Left ventricle myocardium superior (tissue), 1 donor: Measurements from ENCODE around the gene FAM131C. TPM values are rescaled to one million over a fixed set of nuclear protein-coding genes. Genes with fewer than 3 reads are reported as not detected.
"Not testable (repeated sequence)": the region's sequence is repeated elsewhere in the genome, so short reads cannot be mapped to it uniquely, and the experiment has no call there.

ENCODE experiments used
- ATAC-seq: fragments of 200-7000 bp; cut with Tn5 transposase; one replicate; pipeline ENCODE4 v1.9.1; 2020; ENCODE audit warnings: mild to moderate bottlenecking, moderate library complexity
- DNase-seq: peaks from one replicate; pipeline ENCODE4 v3.0.0-alpha.2; 2020
- intact Hi-C: fragments of 100-400 bp; cut with micrococcal nuclease; formaldehyde crosslinking; loops from one replicate; pipeline ENCODE4 v1.11.0; 2022
- total RNA-seq: library from RNA; stranded (reverse); fragmentation: NEBNext Ultra II Directional; extraction: Animal tissue kit (Norgen Biotek cat#: 25700); gene quantifications from one replicate; pipeline ENCODE4 v1.2.1, GENCODE V29; 2021
- donor health status: DM: no; HTN: yes; CAD: no; lungs with severe emphysema.

Gene FAM131C
- total RNA-seq, 1 donor from 2014 or later, result 3.7 TPM

- intact Hi-C loops, result loop anchor here (10.0 kb wide), 1 partner anchor 46 kb away; the partner anchor contains the start of gene SRARP
- DNase-seq (no peak), ATAC-seq (no peak)
Observed at GRCh38 chr1:16051039-16051438, 22.4 kb downstream of the FAM131C start.

- DNase-seq (no peak), ATAC-seq (no peak)
- intact Hi-C loops, result loop anchor here (10.0 kb wide), 1 partner anchor 46 kb away; the partner anchor contains the start of gene SRARP
Observed at GRCh38 chr1:16050328-16050727, 23.1 kb downstream of the FAM131C start.

- intact Hi-C loops, result no loop called here
- DNase-seq (peak; percentile 73), ATAC-seq (peak; percentile 80)
Observed at GRCh38 chr1:16048573-16049189, 24.8 kb downstream of the FAM131C start.

- ATAC-seq (no peak), DNase-seq (no peak)
- intact Hi-C loops, result no loop called here
Observed at GRCh38 chr1:16047791-16048475, 25.5 kb downstream of the FAM131C start.

- intact Hi-C loops, result no loop called here
- DNase-seq (no peak), ATAC-seq (no peak)
Observed at GRCh38 chr1:16046842-16047241, 26.6 kb downstream of the FAM131C start.

GRCh38 chr1:16043950-16044349, 29.5 kb downstream of the FAM131C start:
- ATAC-seq (no peak), DNase-seq (no peak)
- intact Hi-C loops, result no loop called here

- intact Hi-C loops, result no loop called here
- ATAC-seq (no peak), DNase-seq (no peak)
Observed at GRCh38 chr1:16043521-16043920, 29.9 kb downstream of the FAM131C start, which contains the start of gene CLCNKB. Gene CLCNKB, plus strand, starts transcription at chr1:16043782. Its CDS starts 711 bp downstream, at chr1:16044493.

- DNase-seq, intact Hi-C loops, ATAC-seq: not testable (repeated sequence)
Observed at GRCh38 chr1:16042654-16043053, 30.8 kb downstream of the FAM131C start.

- no peak for DNase-seq
- intact Hi-C loops, result no loop called here
- ATAC-seq, result no peak
Observed at GRCh38 chr1:16042096-16042495, 31.4 kb downstream of the FAM131C start.

GRCh38 chr1:16041200-16041599, 32.3 kb downstream of the FAM131C start:
- intact Hi-C loops, result no loop called here
- ATAC-seq, result no peak

GRCh38 chr1:16039871-16040270, 33.6 kb downstream of the FAM131C start:
- DNase-seq, ATAC-seq, intact Hi-C loops: not testable (repeated sequence)

More at GRCh38 chr1:16041200-16041599, 32.3 kb downstream of the FAM131C start:
- DNase-seq, result no peak

- intact Hi-C loops, result no loop called here
- DNase-seq (no peak), ATAC-seq (no peak)
Observed at GRCh38 chr1:16038620-16038912, 34.9 kb downstream of the FAM131C start.

- DNase-seq, intact Hi-C loops, ATAC-seq: not testable (repeated sequence)
Observed at GRCh38 chr1:16036461-16036860, 37.0 kb downstream of the FAM131C start.

- ATAC-seq, DNase-seq, intact Hi-C loops: not testable (repeated sequence)
Observed at GRCh38 chr1:16033103-16033632, 40.3 kb downstream of the FAM131C start.

- intact Hi-C loops, result no loop called here
- ATAC-seq (peak; percentile 96), DNase-seq (peak; percentile 91)
Observed at GRCh38 chr1:16032388-16033102, 40.9 kb downstream of the FAM131C start.

GRCh38 chr1:16031551-16031950, 41.9 kb downstream of the FAM131C start:
- ATAC-seq (no peak), DNase-seq (no peak)
- intact Hi-C loops, result no loop called here

GRCh38 chr1:16029288-16029687, 44.2 kb downstream of the FAM131C start:
- ATAC-seq (no peak), DNase-seq (no peak)
- intact Hi-C loops, result no loop called here

- intact Hi-C loops, result not testable (repeated sequence)
Observed at GRCh38 chr1:16029003-16029268, 44.5 kb downstream of the FAM131C start.

GRCh38 chr1:16028237-16029002, 45.0 kb downstream of the FAM131C start:
- ATAC-seq (no peak), DNase-seq (no peak)
- intact Hi-C loops, result no loop called here

More at GRCh38 chr1:16029003-16029268, 44.5 kb downstream of the FAM131C start:
- DNase-seq, ATAC-seq: not testable (repeated sequence)
